ENCODE measurements around the gene SUFU. TPM values are rescaled to one million over a fixed set of nuclear protein-coding genes. Genes with fewer than 3 reads are reported as not detected.

Gene SUFU
- total RNA-seq, 1 donor from 2014 or later, result 19.9 TPM

DNA sequence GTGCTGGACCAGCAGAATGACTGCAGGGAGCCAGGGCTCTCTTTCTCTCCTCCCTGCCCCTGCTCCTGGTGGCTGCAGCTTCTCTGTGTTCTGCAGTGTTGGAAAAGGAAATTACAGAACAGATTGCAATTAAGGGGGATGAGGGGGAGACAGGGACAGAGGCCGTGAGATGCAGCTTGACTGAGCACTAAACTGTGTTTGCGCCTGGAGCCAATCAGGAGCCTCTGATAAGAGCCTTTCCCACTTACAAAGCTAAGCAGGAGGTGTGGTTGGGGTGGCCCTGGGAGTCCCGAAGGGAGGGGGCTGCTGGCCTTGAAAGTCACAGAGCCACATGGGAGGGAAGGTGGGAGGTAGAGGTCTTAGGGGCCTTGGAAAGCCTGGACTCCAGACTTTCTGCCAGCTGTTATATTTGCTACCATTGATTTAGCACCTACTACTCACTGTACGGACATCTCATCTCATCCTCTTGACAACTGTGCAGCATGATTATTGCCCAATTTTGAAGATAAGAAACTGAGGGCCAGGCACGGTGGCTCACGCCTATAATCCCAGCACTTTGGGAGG lies 167.2 kb downstream of the SUFU start:
- Mint-ChIP-seq H3K27me3 (ENCODE audit: unreplicated experiment) (peaks cover 5% of the 10 kb centered on the region), H3K9me3 (ENCODE audit: unreplicated experiment) (peaks cover 9% of the 10 kb centered on the region), H3K4me1 (ENCODE audit: low read depth, unreplicated experiment) (peaks cover 56% of the 10 kb centered on the region), H3K36me3 (ENCODE audit: unreplicated experiment) (no peaks in the 10 kb centered on the region), H3K27ac (ENCODE audit: unreplicated experiment) (peak overlapping the region; percentile 83), H3K4me3 (ENCODE audit: unreplicated experiment) (peak overlapping the region; percentile 57)
- DNase-seq, result no peak
- TF ChIP-seq, protein P1, sequence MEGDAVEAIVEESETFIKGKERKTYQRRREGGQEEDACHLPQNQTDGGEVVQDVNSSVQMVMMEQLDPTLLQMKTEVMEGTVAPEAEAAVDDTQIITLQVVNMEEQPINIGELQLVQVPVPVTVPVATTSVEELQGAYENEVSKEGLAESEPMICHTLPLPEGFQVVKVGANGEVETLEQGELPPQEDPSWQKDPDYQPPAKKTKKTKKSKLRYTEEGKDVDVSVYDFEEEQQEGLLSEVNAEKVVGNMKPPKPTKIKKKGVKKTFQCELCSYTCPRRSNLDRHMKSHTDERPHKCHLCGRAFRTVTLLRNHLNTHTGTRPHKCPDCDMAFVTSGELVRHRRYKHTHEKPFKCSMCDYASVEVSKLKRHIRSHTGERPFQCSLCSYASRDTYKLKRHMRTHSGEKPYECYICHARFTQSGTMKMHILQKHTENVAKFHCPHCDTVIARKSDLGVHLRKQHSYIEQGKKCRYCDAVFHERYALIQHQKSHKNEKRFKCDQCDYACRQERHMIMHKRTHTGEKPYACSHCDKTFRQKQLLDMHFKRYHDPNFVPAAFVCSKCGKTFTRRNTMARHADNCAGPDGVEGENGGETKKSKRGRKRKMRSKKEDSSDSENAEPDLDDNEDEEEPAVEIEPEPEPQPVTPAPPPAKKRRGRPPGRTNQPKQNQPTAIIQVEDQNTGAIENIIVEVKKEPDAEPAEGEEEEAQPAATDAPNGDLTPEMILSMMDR (IDR thresholded peaks at IDR 0.05; ENCODE audit: partially characterized antibody, unreplicated experiment), result no peak

DNA sequence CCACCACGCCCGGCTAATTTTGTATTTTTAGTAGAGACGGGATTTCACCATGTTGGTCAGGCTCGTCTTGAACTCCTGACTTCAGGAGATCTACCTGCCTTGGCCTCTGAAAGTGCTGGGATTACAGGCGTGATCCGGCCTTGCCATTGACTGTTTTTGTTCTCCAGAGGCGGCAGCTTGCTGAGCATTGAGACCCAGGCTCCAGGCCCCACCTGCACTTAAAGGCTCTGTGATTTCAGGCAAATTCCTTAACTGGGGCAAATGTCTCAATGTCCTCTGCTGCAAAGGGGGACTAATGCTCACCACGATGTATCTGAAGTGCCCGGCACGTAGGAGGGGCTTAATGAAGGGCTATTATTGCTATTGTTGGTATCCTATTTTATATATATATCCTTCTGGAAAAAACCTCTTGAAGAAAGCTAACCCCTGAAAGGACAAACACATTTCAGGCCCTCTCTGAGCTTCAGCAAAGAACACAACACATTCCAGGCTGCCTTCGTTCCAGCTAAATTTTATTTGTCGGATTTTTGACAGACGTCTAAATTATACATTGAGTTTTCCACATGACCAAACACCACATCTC lies 169.6 kb downstream of the SUFU start:
- Mint-ChIP-seq H3K27me3 (ENCODE audit: unreplicated experiment) (peaks cover 5% of the 10 kb centered on the region), H3K27ac (ENCODE audit: unreplicated experiment) (peak overlapping the region; percentile 95), H3K9me3 (ENCODE audit: unreplicated experiment) (peaks cover 9% of the 10 kb centered on the region), H3K4me3 (ENCODE audit: unreplicated experiment) (peak overlapping the region; percentile 80), H3K4me1 (ENCODE audit: low read depth, unreplicated experiment) (peaks cover 68% of the 10 kb centered on the region), H3K36me3 (ENCODE audit: unreplicated experiment) (no peaks in the 10 kb centered on the region)
- no peak for DNase-seq
- TF ChIP-seq, protein P1 (IDR thresholded peaks at IDR 0.05; ENCODE audit: partially characterized antibody, unreplicated experiment), result no peak

GRCh38 chr10:102673819-102674511 lies 170.2 kb downstream of the SUFU start:
- TF ChIP-seq, protein P1 (IDR thresholded peaks at IDR 0.05; ENCODE audit: partially characterized antibody, unreplicated experiment), result no peak
- H3K27me3 Mint-ChIP-seq (ENCODE audit: unreplicated experiment), result peaks cover 5% of the 10 kb centered on the region
- H3K9me3 Mint-ChIP-seq (ENCODE audit: unreplicated experiment), result peaks cover 9% of the 10 kb centered on the region
- peaks cover 67% of the 10 kb centered on the region for H3K4me1 Mint-ChIP-seq (ENCODE audit: low read depth, unreplicated experiment)
- H3K36me3 Mint-ChIP-seq (ENCODE audit: unreplicated experiment), result no peaks in the 10 kb centered on the region
- DNase-seq, result peak; percentile 53
- peak overlapping the region; percentile 95 for H3K27ac Mint-ChIP-seq (ENCODE audit: unreplicated experiment)
- H3K4me3 Mint-ChIP-seq (ENCODE audit: unreplicated experiment), result peak overlapping the region; percentile 80

- no peak for DNase-seq
- peak overlapping the region; percentile 82 for H3K4me3 Mint-ChIP-seq (ENCODE audit: unreplicated experiment)
- peak overlapping the region; percentile 95 for H3K27ac Mint-ChIP-seq (ENCODE audit: unreplicated experiment)
- H3K4me1 Mint-ChIP-seq (ENCODE audit: low read depth, unreplicated experiment), result peaks cover 65% of the 10 kb centered on the region
- H3K27me3 Mint-ChIP-seq (ENCODE audit: unreplicated experiment), result peaks cover 5% of the 10 kb centered on the region
- H3K36me3 Mint-ChIP-seq (ENCODE audit: unreplicated experiment), result no peaks in the 10 kb centered on the region
- H3K9me3 Mint-ChIP-seq (ENCODE audit: unreplicated experiment), result peaks cover 12% of the 10 kb centered on the region
- TF ChIP-seq, protein P1 (IDR thresholded peaks at IDR 0.05; ENCODE audit: partially characterized antibody, unreplicated experiment), result no peak
These were observed 170.8 kb downstream of the SUFU start for GRCh38 chr10:102674566-102674965.
